ENCODE measurements around the gene ZSCAN25.
"Not testable (repeated sequence)": the region's sequence is repeated elsewhere in the genome, so short reads cannot be mapped to it uniquely, and the experiment has no call there.

The ZSCAN25 gene

GRCh38 chr7:99629643-99630042 is 12.9 kb downstream of the ZSCAN25 start:
- Histone ChIP-seq H3K9me3 (ENCODE audit: low read depth, low read length) (no peaks in the 10 kb centered on the region), H3K36me3 (ENCODE audit: insufficient read depth, low read length) (peaks cover 59% of the 10 kb centered on the region), H3K9ac (ENCODE audit: insufficient read length) (no peak overlapping the region), H3K4me3 (no peak overlapping the region), H3K27ac (no peak overlapping the region)
- no peak for DNase-seq (ENCODE audit: low read depth, low spot score)
- TF ChIP-seq EZH2 (IDR thresholded peaks at IDR 0.05) (no peak), FOXP2 (optimal IDR thresholded peaks at IDR 0.05; ENCODE audit: control extremely low read depth, extremely low read length, insufficient read depth) (no peak), POLR2AphosphoS5 (IDR thresholded peaks at IDR 0.05; ENCODE audit: borderline replicate concordance, low read depth, low read length) (no peak)

- no peak for DNase-seq (ENCODE audit: low read depth, low spot score)
- peaks cover 40% of the 10 kb centered on the region for H3K36me3 ChIP-seq (ENCODE audit: insufficient read depth, low read length)
- H3K9ac ChIP-seq (ENCODE audit: insufficient read length): no peak overlapping the region
- TF ChIP-seq FOXP2 (optimal IDR thresholded peaks at IDR 0.05; ENCODE audit: control extremely low read depth, extremely low read length, insufficient read depth) (no peak), EZH2 (IDR thresholded peaks at IDR 0.05) (no peak), POLR2AphosphoS5 (IDR thresholded peaks at IDR 0.05; ENCODE audit: borderline replicate concordance, low read depth, low read length) (no peak)
- no peaks in the 10 kb centered on the region for H3K9me3 ChIP-seq (ENCODE audit: low read depth, low read length)
- no peak overlapping the region for H3K27ac ChIP-seq
- H3K4me3 ChIP-seq: no peak overlapping the region
These were observed 14.8 kb downstream of the ZSCAN25 start for GRCh38 chr7:99631295-99632109.

GRCh38 chr7:99637414-99637813 is 20.7 kb downstream of the ZSCAN25 start:
- not testable (repeated sequence) for H3K9me3 ChIP-seq (ENCODE audit: low read depth, low read length); H3K9ac ChIP-seq (ENCODE audit: insufficient read length); H3K4me3 ChIP-seq; H3K36me3 ChIP-seq (ENCODE audit: insufficient read depth, low read length); H3K27ac ChIP-seq; DNase-seq (ENCODE audit: low read depth, low spot score)

GRCh38 chr7:99638731-99639130 is 22.0 kb downstream of the ZSCAN25 start:
- TF ChIP-seq FOXP2 (optimal IDR thresholded peaks at IDR 0.05; ENCODE audit: control extremely low read depth, extremely low read length, insufficient read depth) (no peak), POLR2AphosphoS5 (IDR thresholded peaks at IDR 0.05; ENCODE audit: borderline replicate concordance, low read depth, low read length) (no peak)
- H3K9me3 ChIP-seq (ENCODE audit: low read depth, low read length): no peaks in the 10 kb centered on the region
- no peak for DNase-seq (ENCODE audit: low read depth, low spot score)
- H3K9ac ChIP-seq (ENCODE audit: insufficient read length): no peak overlapping the region
- H3K36me3 ChIP-seq (ENCODE audit: insufficient read depth, low read length): no peaks in the 10 kb centered on the region
- no peak overlapping the region for H3K27ac ChIP-seq
- H3K4me3 ChIP-seq: no peak overlapping the region

- no peak for DNase-seq (ENCODE audit: low read depth, low spot score)
- Histone ChIP-seq H3K36me3 (ENCODE audit: insufficient read depth, low read length) (no peaks in the 10 kb centered on the region), H3K9me3 (ENCODE audit: low read depth, low read length) (no peaks in the 10 kb centered on the region), H3K27ac (no peak overlapping the region), H3K9ac (ENCODE audit: insufficient read length) (no peak overlapping the region), H3K4me3 (no peak overlapping the region)
- TF ChIP-seq POLR2AphosphoS5 (IDR thresholded peaks at IDR 0.05; ENCODE audit: borderline replicate concordance, low read depth, low read length) (no peak), EZH2 (IDR thresholded peaks at IDR 0.05) (no peak), FOXP2 (optimal IDR thresholded peaks at IDR 0.05; ENCODE audit: control extremely low read depth, extremely low read length, insufficient read depth) (no peak)
These were observed 22.5 kb downstream of the ZSCAN25 start for GRCh38 chr7:99639267-99639666.

GRCh38 chr7:99642027-99642426 is 25.3 kb downstream of the ZSCAN25 start:
- DNase-seq (ENCODE audit: low read depth, low spot score): no peak
- Histone ChIP-seq H3K4me3 (no peak overlapping the region), H3K36me3 (ENCODE audit: insufficient read depth, low read length) (peaks cover 12% of the 10 kb centered on the region; the same call in 1 of the 2 replicates), H3K27ac (no peak overlapping the region), H3K9me3 (ENCODE audit: low read depth, low read length) (no peaks in the 10 kb centered on the region), H3K9ac (ENCODE audit: insufficient read length) (no peak overlapping the region)
- TF ChIP-seq EZH2 (IDR thresholded peaks at IDR 0.05) (no peak), POLR2AphosphoS5 (IDR thresholded peaks at IDR 0.05; ENCODE audit: borderline replicate concordance, low read depth, low read length) (no peak), FOXP2 (optimal IDR thresholded peaks at IDR 0.05; ENCODE audit: control extremely low read depth, extremely low read length, insufficient read depth) (no peak)

- H3K9ac ChIP-seq (ENCODE audit: insufficient read length): no peak overlapping the region
- no peak for TF ChIP-seq FOXP2 (optimal IDR thresholded peaks at IDR 0.05; ENCODE audit: control extremely low read depth, extremely low read length, insufficient read depth)
- no peak for TF ChIP-seq POLR2AphosphoS5 (IDR thresholded peaks at IDR 0.05; ENCODE audit: borderline replicate concordance, low read depth, low read length)
- TF ChIP-seq EZH2 (IDR thresholded peaks at IDR 0.05): no peak
- no peak overlapping the region for H3K4me3 ChIP-seq
- peaks cover 12% of the 10 kb centered on the region; the same call in 1 of the 2 replicates for H3K36me3 ChIP-seq (ENCODE audit: insufficient read depth, low read length)
- no peak for DNase-seq (ENCODE audit: low read depth, low spot score)
- H3K27ac ChIP-seq: no peak overlapping the region
- no peaks in the 10 kb centered on the region for H3K9me3 ChIP-seq (ENCODE audit: low read depth, low read length)
These were observed 26.7 kb downstream of the ZSCAN25 start for GRCh38 chr7:99643464-99643863.

- DNase-seq (ENCODE audit: low read depth, low spot score): no peak
- peaks cover 12% of the 10 kb centered on the region; the same call in 1 of the 2 replicates for H3K36me3 ChIP-seq (ENCODE audit: insufficient read depth, low read length)
- no peak overlapping the region for H3K4me3 ChIP-seq
- no peaks in the 10 kb centered on the region for H3K9me3 ChIP-seq (ENCODE audit: low read depth, low read length)
- TF ChIP-seq EZH2 (IDR thresholded peaks at IDR 0.05): no peak
- no peak for TF ChIP-seq POLR2AphosphoS5 (IDR thresholded peaks at IDR 0.05; ENCODE audit: borderline replicate concordance, low read depth, low read length)
- TF ChIP-seq FOXP2 (optimal IDR thresholded peaks at IDR 0.05; ENCODE audit: control extremely low read depth, extremely low read length, insufficient read depth): no peak
- no peak overlapping the region for H3K9ac ChIP-seq (ENCODE audit: insufficient read length)
- no peak overlapping the region for H3K27ac ChIP-seq
These were observed 27.7 kb downstream of the ZSCAN25 start for GRCh38 chr7:99644431-99644830.

- Histone ChIP-seq H3K4me3 (no peak overlapping the region), H3K9ac (ENCODE audit: insufficient read length) (no peak overlapping the region), H3K9me3 (ENCODE audit: low read depth, low read length) (no peaks in the 10 kb centered on the region), H3K27ac (no peak overlapping the region), H3K36me3 (ENCODE audit: insufficient read depth, low read length) (peaks cover 12% of the 10 kb centered on the region; the same call in 1 of the 2 replicates)
- DNase-seq (ENCODE audit: low read depth, low spot score): no peak
- TF ChIP-seq FOXP2 (optimal IDR thresholded peaks at IDR 0.05; ENCODE audit: control extremely low read depth, extremely low read length, insufficient read depth): no peak
These were observed 28.8 kb downstream of the ZSCAN25 start for GRCh38 chr7:99645590-99645989.

Data from SK-N-MC (cell line).